Endodermal cell (in vitro differentiated cells): ENCODE data around the gene TBC1D24. TPM values are rescaled to one million over a fixed set of nuclear protein-coding genes. Genes with fewer than 3 reads are reported as not detected.

Experiments used
- DNase-seq: peaks from one replicate; pipeline ENCODE4 v3.0.0-alpha.2; 2017
- H3K27ac ChIP-seq: 2 replicates; pipeline ENCODE4 v1.5.1; 2013; ENCODE audit warnings: mild to moderate bottlenecking, low read depth, low read length, moderate library complexity
- H3K27me3 ChIP-seq: 2 replicates; pipeline ENCODE4 v1.6.1; 2013; ENCODE audit warnings: mild to moderate bottlenecking, low read length, moderate library complexity; ENCODE audit not compliant: insufficient read depth, control insufficient read depth, poor library complexity, severe bottlenecking
- H3K36me3 ChIP-seq: 2 replicates; pipeline ENCODE4 v1.7.0; 2013; ENCODE audit warnings: mild to moderate bottlenecking, low read length, moderate library complexity; ENCODE audit not compliant: control insufficient read depth, insufficient read depth
- H3K4me1 ChIP-seq: one replicate; pipeline ENCODE4 v1.7.0; 2013; ENCODE audit warnings: low read length; ENCODE audit not compliant: control insufficient read depth, insufficient read depth
- H3K4me3 ChIP-seq: 2 replicates; pipeline ENCODE4 v1.5.1; 2013; ENCODE audit warnings: mild to moderate bottlenecking, low read length, moderate library complexity
- H3K9ac ChIP-seq: 2 replicates; pipeline ENCODE4 v1.6.1; 2013; ENCODE audit warnings: mild to moderate bottlenecking, low read length, moderate library complexity; ENCODE audit not compliant: poor library complexity, severe bottlenecking; ENCODE audit errors: extremely low read depth
- H3K9me3 ChIP-seq: 2 replicates; pipeline ENCODE4 v1.6.1; 2013; ENCODE audit warnings: mild to moderate bottlenecking, low read length, moderate library complexity; ENCODE audit not compliant: control insufficient read depth
- H3K27ac Mint-ChIP-seq: 2 replicates; pipeline ENCODE4 v1.8.0; 2020; ENCODE audit warnings: mixed read lengths
- H3K27me3 Mint-ChIP-seq: 2 replicates; pipeline ENCODE4 v1.8.0; 2021; ENCODE audit warnings: mild to moderate bottlenecking, mixed read lengths; ENCODE audit not compliant: insufficient read depth
- H3K36me3 Mint-ChIP-seq: 2 replicates; pipeline ENCODE4 v1.8.0; 2020; ENCODE audit warnings: low read depth, mixed read lengths
- H3K4me1 Mint-ChIP-seq: 2 replicates; pipeline ENCODE4 v1.8.0; 2020; ENCODE audit warnings: mixed read lengths
- H3K4me3 Mint-ChIP-seq: 2 replicates; pipeline ENCODE4 v1.8.0; 2020; ENCODE audit warnings: mild to moderate bottlenecking, moderate library complexity, mixed read lengths
- H3K9me3 Mint-ChIP-seq: 2 replicates; pipeline ENCODE4 v1.8.0; 2020; ENCODE audit warnings: mild to moderate bottlenecking, mixed read lengths
- CTCF ChIP-seq: fragments of 200-600 bp; sonication (generic); conservative IDR thresholded peaks from 2 replicates; pipeline ENCODE4 v1.5.0; 2021; ENCODE audit warnings: antibody characterized with exemption, mild to moderate bottlenecking
- WGBS, 2 experiments: methylation state at CpG; one replicate each; pipeline versions ENCODE4 v1.1.5 to v1.1.7; 2013; ENCODE audit warnings: missing lambda C conversion rate in 2 of 2, mixed read lengths in 1 of 2; ENCODE audit not compliant: insufficient coverage in 1 of 2, insufficient read length in 1 of 2; 5-methylcytosine and 5-hydroxymethylcytosine counted together
- total RNA-seq, 2 donors: library from RNA; stranded (reverse); fragmentation: NEBNext Ultra II Directional in 1 of 2; extraction: Animal tissue kit (Norgen Biotek cat#: 25700) in 1 of 2; gene quantifications; 2 replicates in 1 of 2; 3 replicates in 1 of 2; pipeline ENCODE4 v1.2.1, GENCODE V29; 2021

The TBC1D24 gene
- total RNA-seq, 2 donors from 2014 or later, result 15.7 to 19.4 TPM

- peaks cover 43% of the 10 kb centered on the region for H3K36me3 Mint-ChIP-seq
- no peaks in the 10 kb centered on the region for H3K9me3 ChIP-seq
- H3K9ac ChIP-seq, result peak within 1 kb of the TSS; percentile 83
- H3K36me3 ChIP-seq, result peaks cover 53% of the 10 kb centered on the region
- WGBS, 2 experiments, result 0 to 1% methylated on average over 21 to 83 of the region's 83 CpGs
- TF ChIP-seq CTCF, result no peak
- peak; percentile 95 for DNase-seq
- peak within 1 kb of the TSS; percentile 44 for H3K27ac ChIP-seq
- no peaks in the 10 kb centered on the region for H3K27me3 Mint-ChIP-seq
- H3K4me1 ChIP-seq, result peaks cover 10% of the 10 kb centered on the region
- H3K9me3 Mint-ChIP-seq, result no peaks in the 10 kb centered on the region
- peak within 1 kb of the TSS; percentile 73 for H3K4me3 Mint-ChIP-seq
- peak within 1 kb of the TSS; percentile 94 for H3K27ac Mint-ChIP-seq
- H3K27me3 ChIP-seq, result no peaks in the 10 kb centered on the region
- H3K4me1 Mint-ChIP-seq, result peaks cover 34% of the 10 kb centered on the region
- peak within 1 kb of the TSS; percentile 88 for H3K4me3 ChIP-seq
These were observed 45.3 kb downstream of the TBC1D24 start, which contains the start of gene AMDHD2 for GRCh38 chr16:2520097-2520783. TSS of gene AMDHD2 (plus strand) at chr16:2520371. CDS start at chr16:2520459, 88 bp downstream.

- Histone ChIP-seq H3K27ac (no peak overlapping the region), H3K9me3 (no peaks in the 10 kb centered on the region)
- peak; percentile 70 for DNase-seq
These were observed 46.0 kb downstream of the TBC1D24 start for GRCh38 chr16:2520784-2521531.

GRCh38 chr16:2523801-2524231, 48.9 kb downstream of the TBC1D24 start:
- H3K27me3 ChIP-seq, result no peaks in the 10 kb centered on the region
- no peak for TF ChIP-seq CTCF
- Mint-ChIP-seq H3K27ac (peak overlapping the region; percentile 87), H3K9me3 (no peaks in the 10 kb centered on the region), H3K36me3 (peaks cover 33% of the 10 kb centered on the region), H3K4me1 (peaks cover 17% of the 10 kb centered on the region), H3K4me3 (no peak overlapping the region), H3K27me3 (no peaks in the 10 kb centered on the region)
- H3K4me3 ChIP-seq, result no peak overlapping the region
- no peaks in the 10 kb centered on the region for H3K9me3 ChIP-seq
- peaks cover 57% of the 10 kb centered on the region for H3K36me3 ChIP-seq
- H3K4me1 ChIP-seq, result peaks cover 8% of the 10 kb centered on the region
- DNase-seq, result no peak
- WGBS, 2 experiments, result 87 to 97% methylated on average over 3 to 6 of the region's 6 CpGs
- H3K27ac ChIP-seq, result no peak overlapping the region
- no peak overlapping the region for H3K9ac ChIP-seq

More at GRCh38 chr16:2520784-2521531, 46.0 kb downstream of the TBC1D24 start:
- peak overlapping the region; percentile 88 for H3K4me3 ChIP-seq
- H3K36me3 ChIP-seq, result peaks cover 52% of the 10 kb centered on the region
- WGBS, 2 experiments, result 29 to 50% methylated on average over 21 to 39 of the region's 41 CpGs
- Mint-ChIP-seq H3K4me3 (peak overlapping the region; percentile 73), H3K4me1 (peaks cover 27% of the 10 kb centered on the region), H3K36me3 (peaks cover 42% of the 10 kb centered on the region), H3K27me3 (no peaks in the 10 kb centered on the region), H3K9me3 (no peaks in the 10 kb centered on the region), H3K27ac (peak overlapping the region; percentile 93)
- no peaks in the 10 kb centered on the region for H3K27me3 ChIP-seq
- H3K4me1 ChIP-seq, result peaks cover 8% of the 10 kb centered on the region
- H3K9ac ChIP-seq, result peak overlapping the region; percentile 83
- no peak for TF ChIP-seq CTCF
